ENCODE results near the gene MLPH. TPM values are rescaled to one million over a fixed set of nuclear protein-coding genes. Genes with fewer than 3 reads are reported as not detected.

The MLPH gene
- total RNA-seq, 1 donor from 2014 or later = not detected

- intact Hi-C loops (cut with micrococcal nuclease) = no loop called here
Observed at GRCh38 chr2:237598468-237599208, 111.6 kb downstream of the MLPH start.

- intact Hi-C loops (cut with micrococcal nuclease) = no loop called here
Observed at GRCh38 chr2:237599465-237600110, 112.5 kb downstream of the MLPH start.

GRCh38 chr2:237600205-237600846, 113.3 kb downstream of the MLPH start:
- intact Hi-C loops (cut with micrococcal nuclease) = no loop called here

GRCh38 chr2:237601453-237602116, 114.5 kb downstream of the MLPH start:
- intact Hi-C loops (cut with micrococcal nuclease) = no loop called here

- intact Hi-C loops (cut with micrococcal nuclease) = no loop called here
Observed at GRCh38 chr2:237602409-237602808, 115.4 kb downstream of the MLPH start.

- intact Hi-C loops (cut with micrococcal nuclease) = loop anchor here (1.0 kb wide), 1 partner anchor 171 kb away; no protein-coding TSS in a partner anchor
Observed at GRCh38 chr2:237603049-237603717, 116.1 kb downstream of the MLPH start.

- intact Hi-C loops (cut with micrococcal nuclease) = loop anchor here (1.0 kb wide), 1 partner anchor 170 kb away; no protein-coding TSS in a partner anchor
Observed at GRCh38 chr2:237603718-237604362, 116.8 kb downstream of the MLPH start.

GRCh38 chr2:237604391-237604790, 117.3 kb downstream of the MLPH start:
- intact Hi-C loops (cut with micrococcal nuclease) = no loop called here

Other genes starting within 250 kb of the MLPH start
- gene COL6A3, start 73.1 kb upstream of the MLPH start, total RNA-seq = 1.4 and 1.5 TPM in 2 replicates
- not detected in 2 replicates for gene PRLH, start 79.3 kb downstream of the MLPH start, total RNA-seq
- gene RAB17, start 103.5 kb downstream of the MLPH start, total RNA-seq = not detected in 2 replicates
- 211 and 217 TPM in 2 replicates for gene LRRFIP1, start 140.3 kb downstream of the MLPH start, total RNA-seq

Measured in T-helper 1 cell treated with Interleukin-12 subunit alpha and Interleukin-12 subunit beta and Interleukin-4 antibody, amounts not matched to agents 30 ng/mL and 1 ng/mL, for 36 hours (primary cell).